WERI-Rb-1 (cell line): Measurements from ENCODE around the gene LMO7.

ENCODE experiments used
- DNase-seq: peaks from one replicate; pipeline ENCODE4 v3.0.0-alpha.2; 2020
- H3K27ac ChIP-seq: fragments of 250-450 bp; sonication (Bioruptor Pico); 2 replicates; pipeline ENCODE4 v1.5.1; 2020; ENCODE audit warnings: mild to moderate bottlenecking, moderate library complexity
- H3K27me3 ChIP-seq: fragments of 250-450 bp; sonication (Bioruptor Pico); 2 replicates; pipeline ENCODE4 v1.5.1; 2021; ENCODE audit warnings: mild to moderate bottlenecking, low read depth, moderate library complexity; ENCODE audit not compliant: insufficient read depth, severe bottlenecking
- H3K36me3 ChIP-seq: fragments of 250-450 bp; sonication (Bioruptor Pico); 2 replicates; pipeline ENCODE4 v1.5.1; 2020; ENCODE audit warnings: mild to moderate bottlenecking, moderate library complexity
- H3K4me3 ChIP-seq: 2 replicates; pipeline ENCODE4 v1.5.1; 2011; ENCODE audit warnings: low read depth, mild to moderate bottlenecking, control low read depth, low read length
- H3K9me3 ChIP-seq: fragments of 250-450 bp; sonication (Bioruptor Pico); 2 replicates; pipeline ENCODE4 v1.5.1; 2021; ENCODE audit warnings: mild to moderate bottlenecking, moderate library complexity; ENCODE audit not compliant: severe bottlenecking
- CTCF ChIP-seq: IDR thresholded peaks from 2 replicates; pipeline ENCODE4 v1.5.1; 2011; ENCODE audit warnings: low read depth, mild to moderate bottlenecking, control low read depth, inconsistent platforms, low read length

Gene LMO7

DNA sequence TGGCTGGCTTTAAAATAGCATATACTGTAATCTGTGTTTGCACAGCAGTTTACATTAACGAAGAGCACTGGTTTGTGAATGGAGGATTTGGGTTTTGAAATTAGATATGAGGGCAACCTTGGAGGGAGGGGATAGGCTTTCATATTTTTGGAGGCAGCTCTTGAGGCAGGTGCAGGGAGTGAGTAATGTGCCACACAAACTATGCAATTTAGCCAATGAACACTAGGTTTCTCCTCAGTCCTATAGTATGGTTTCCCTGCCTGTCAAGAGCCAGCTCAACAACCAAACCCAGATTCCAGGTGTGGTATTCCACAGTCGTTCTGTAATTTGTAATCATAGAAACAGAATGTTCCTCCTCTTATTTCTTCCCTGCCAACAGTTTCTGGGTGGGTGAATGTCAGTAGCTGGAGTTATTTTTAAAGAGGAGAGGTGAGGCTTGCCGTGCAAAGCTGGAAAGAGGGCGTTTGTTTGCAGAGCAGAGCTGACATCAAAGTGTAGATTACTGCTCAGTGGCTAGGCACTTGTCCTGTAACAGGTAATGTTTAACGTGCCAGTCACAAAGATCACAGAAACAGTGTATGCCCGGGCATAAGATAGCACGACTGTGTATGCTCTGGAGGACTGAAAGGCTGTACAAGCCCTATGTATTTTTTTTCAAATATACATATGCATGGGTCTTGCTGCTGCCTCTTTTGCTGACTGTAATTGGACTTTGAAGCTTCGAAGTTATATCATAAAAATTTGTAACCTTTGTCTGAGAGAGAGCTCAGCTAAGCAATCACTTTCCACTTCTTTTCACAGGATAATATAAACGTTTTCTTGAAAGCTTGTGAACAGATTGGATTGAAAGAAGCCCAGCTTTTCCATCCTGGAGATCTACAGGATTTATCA is 124.2 kb downstream of the LMO7 start:
- no peak overlapping the region for H3K27ac ChIP-seq
- no peak overlapping the region for H3K4me3 ChIP-seq
- TF ChIP-seq CTCF, result no peak
- H3K36me3 ChIP-seq, result no peaks in the 10 kb centered on the region
- H3K27me3 ChIP-seq, result no peaks in the 10 kb centered on the region
- DNase-seq, result no peak
- H3K9me3 ChIP-seq, result no peaks in the 10 kb centered on the region

DNA sequence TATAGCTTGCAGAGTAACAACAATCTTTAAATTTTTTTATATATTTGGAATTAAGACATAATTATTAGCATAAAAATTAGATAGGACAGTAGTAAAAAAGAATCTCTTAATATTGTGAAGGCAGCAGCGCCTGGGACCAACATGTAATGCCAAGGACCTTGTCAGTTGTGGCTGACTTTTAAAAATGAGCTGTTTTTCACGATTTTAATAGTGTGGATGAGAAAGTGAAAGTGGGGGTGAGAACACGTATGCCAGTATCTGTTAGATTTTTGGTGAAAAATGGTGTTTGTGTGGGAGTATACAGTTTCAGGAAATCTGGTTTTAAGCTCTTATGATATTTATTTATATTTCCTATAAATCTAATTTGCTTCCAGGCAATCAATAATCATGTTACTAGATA is 125.2 kb downstream of the LMO7 start:
- Histone ChIP-seq H3K27ac (no peak overlapping the region), H3K27me3 (no peaks in the 10 kb centered on the region), H3K4me3 (no peak overlapping the region), H3K9me3 (no peaks in the 10 kb centered on the region), H3K36me3 (no peaks in the 10 kb centered on the region)
- no peak for TF ChIP-seq CTCF
- no peak for DNase-seq

DNA sequence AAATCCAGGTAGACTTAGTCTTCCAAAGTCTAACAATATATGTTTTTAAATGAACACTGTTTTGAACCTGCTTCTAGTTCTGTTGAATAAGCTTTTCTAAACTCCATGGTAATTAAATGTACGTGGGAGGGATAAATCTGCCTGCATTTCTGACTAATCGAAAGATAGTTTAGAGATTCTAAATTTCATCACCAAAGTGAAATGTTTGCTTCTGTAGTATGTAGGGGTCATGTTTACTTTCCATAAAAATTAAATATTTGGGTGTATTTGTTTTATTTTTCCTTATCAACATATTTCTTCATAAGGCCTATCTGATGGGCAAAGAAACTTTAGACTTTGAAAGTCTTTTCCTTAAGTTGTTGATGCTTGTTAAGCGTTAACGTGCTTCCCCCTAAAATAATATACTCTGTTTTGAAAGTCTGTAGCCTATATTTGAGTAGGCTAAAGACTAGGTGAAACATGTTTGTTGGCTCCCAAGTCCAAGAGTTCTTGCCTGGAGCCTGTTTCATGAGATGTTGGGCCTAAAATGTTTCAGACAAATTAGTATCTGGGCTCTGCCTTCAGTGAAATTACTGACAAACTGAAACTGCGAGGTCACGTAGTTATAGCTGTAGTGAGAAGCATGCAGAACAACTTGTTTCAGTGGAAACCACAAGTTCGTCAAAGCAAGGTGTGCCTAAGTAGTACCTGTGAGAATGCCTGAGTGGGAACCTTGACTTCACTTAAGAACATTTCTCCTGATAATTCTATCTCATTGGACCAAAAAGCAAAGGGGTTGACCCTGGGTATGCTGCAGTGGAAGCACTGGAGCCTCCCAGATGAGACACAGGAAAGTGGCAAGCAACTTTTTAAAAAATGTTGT is 126.2 kb downstream of the LMO7 start:
- no peak overlapping the region for H3K4me3 ChIP-seq
- no peak for DNase-seq
- H3K36me3 ChIP-seq, result no peaks in the 10 kb centered on the region
- no peak for TF ChIP-seq CTCF
- H3K27me3 ChIP-seq, result no peaks in the 10 kb centered on the region
- no peaks in the 10 kb centered on the region for H3K9me3 ChIP-seq
- H3K27ac ChIP-seq, result no peak overlapping the region

DNA sequence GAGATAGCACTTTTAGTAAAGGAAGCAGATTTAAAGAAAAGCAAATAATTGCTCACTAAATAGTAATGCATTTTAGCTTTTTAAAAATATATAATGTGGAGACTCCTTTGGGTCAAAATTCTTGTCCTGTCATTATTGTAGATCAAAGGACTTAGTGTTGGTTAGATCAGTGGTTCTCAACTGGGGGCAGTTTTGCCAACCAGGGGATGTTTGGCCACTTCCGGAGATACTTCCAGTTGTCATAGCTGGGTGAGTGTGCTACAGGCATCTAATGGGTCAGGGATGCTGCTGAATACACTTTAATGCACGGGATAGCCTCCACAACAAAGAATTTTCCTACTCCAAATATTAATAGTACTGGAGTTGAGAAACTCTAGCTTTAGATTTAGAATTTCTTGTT is 126.8 kb downstream of the LMO7 start:
- no peak for DNase-seq
- Histone ChIP-seq H3K9me3 (no peaks in the 10 kb centered on the region), H3K36me3 (no peaks in the 10 kb centered on the region), H3K4me3 (no peak overlapping the region), H3K27ac (no peak overlapping the region), H3K27me3 (no peaks in the 10 kb centered on the region)
- TF ChIP-seq CTCF, result no peak

- Histone ChIP-seq H3K4me3 (no peak overlapping the region), H3K9me3 (no peaks in the 10 kb centered on the region), H3K36me3 (no peaks in the 10 kb centered on the region), H3K27ac (no peak overlapping the region), H3K27me3 (no peaks in the 10 kb centered on the region)
- TF ChIP-seq CTCF, result no peak
- DNase-seq, result no peak
Observed at GRCh38 chr13:75763512-75763911, 127.4 kb downstream of the LMO7 start.
